VCaP (cell line): ENCODE data around the gene FANCI.

ENCODE experiments used
- H3K27ac ChIP-seq: fragments of 450-650 bp; 2 replicates; pipeline ENCODE4 v1.5.1; 2017
- CTCF ChIP-seq: fragments of 450-650 bp; conservative IDR thresholded peaks from 2 replicates; pipeline ENCODE4 v1.5.1; 2017; ENCODE audit warnings: mild to moderate bottlenecking, moderate library complexity

Gene FANCI

DNA sequence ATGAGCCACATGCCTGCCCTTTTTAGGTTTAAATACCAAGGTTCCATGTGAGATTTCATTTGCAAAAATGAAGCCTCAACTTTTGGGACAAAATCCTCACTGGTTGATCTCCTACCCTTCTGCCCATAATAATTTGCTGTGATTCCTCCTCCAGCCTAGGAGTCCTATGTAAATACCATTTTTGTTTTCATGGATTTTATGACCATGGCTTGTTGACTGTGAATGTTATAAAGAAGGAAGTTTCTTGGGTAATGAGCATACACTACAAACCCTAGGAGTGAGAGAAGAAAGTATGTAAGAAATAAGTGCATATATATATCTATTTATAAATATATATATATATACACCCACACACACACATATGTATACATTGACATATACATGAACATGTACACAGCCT lies 35.5 kb upstream of the FANCI start:
- no peak for TF ChIP-seq CTCF
- H3K27ac ChIP-seq: peak overlapping the region; percentile 48

DNA sequence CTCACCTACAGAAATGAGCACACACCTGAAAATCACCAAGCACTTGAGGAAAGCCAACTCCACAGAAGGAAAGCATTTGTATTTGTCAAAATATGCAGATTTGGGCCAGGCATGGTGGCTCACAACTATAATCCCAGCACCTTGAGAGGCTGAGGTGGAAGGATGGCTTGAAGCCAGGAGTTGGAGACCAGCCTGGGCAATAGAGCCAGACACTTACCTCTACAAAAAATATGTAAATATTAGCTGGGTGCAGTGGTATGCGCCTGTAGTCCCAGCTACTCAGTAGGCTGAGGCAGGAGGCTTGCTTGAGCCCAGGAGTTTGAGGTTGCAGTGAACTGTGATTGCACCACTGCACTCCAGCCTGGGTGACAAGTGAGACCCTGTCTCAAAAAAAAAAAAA lies 34.7 kb upstream of the FANCI start:
- TF ChIP-seq CTCF: no peak
- peak overlapping the region; percentile 48; the same call in 1 of the 2 replicates for H3K27ac ChIP-seq

GRCh38 chr15:89211678-89212170 lies 32.1 kb upstream of the FANCI start:
- TF ChIP-seq CTCF: no peak
- H3K27ac ChIP-seq: no peak overlapping the region

DNA sequence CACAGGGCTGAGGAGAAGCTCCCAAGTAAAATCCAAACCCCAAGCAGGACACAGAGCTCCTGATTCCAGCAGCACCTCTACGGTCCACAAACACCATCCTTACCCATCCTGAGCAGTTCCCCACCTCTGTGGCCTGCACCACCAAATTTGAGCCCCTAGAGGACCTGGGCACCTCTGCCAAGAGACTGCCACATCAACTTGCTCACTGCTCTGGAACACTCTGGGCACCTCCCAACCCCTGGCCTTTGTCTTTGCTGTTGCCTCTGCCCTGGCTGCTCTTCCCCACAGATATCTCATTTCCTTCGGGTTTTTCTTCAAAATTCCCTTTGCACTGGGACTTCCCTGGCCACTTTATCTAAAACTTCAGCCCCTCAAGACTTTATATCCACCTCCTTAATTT lies 28.2 kb upstream of the FANCI start:
- TF ChIP-seq CTCF: no peak
- no peak overlapping the region for H3K27ac ChIP-seq

DNA sequence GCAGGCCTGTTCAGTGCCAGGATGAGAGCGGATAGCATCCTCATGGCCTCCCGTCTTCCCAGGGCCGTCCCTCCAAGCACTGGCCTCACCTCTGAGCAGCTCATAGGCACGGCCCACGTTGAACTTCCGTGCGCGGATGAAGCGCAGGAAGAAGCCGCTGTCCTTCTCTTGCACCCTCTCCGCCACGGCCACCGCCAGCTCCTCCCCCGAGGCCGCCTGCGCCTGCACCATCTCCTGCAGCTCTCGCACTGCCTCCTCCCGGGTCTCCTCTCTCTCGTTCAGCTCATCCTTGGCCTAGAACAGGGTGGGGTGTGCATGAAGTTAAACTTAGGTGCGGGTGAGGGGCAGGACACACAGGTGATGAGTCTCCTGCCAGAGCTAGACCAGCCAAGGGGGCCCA lies 26.7 kb upstream of the FANCI start:
- no peak overlapping the region for H3K27ac ChIP-seq
- TF ChIP-seq CTCF: no peak

DNA sequence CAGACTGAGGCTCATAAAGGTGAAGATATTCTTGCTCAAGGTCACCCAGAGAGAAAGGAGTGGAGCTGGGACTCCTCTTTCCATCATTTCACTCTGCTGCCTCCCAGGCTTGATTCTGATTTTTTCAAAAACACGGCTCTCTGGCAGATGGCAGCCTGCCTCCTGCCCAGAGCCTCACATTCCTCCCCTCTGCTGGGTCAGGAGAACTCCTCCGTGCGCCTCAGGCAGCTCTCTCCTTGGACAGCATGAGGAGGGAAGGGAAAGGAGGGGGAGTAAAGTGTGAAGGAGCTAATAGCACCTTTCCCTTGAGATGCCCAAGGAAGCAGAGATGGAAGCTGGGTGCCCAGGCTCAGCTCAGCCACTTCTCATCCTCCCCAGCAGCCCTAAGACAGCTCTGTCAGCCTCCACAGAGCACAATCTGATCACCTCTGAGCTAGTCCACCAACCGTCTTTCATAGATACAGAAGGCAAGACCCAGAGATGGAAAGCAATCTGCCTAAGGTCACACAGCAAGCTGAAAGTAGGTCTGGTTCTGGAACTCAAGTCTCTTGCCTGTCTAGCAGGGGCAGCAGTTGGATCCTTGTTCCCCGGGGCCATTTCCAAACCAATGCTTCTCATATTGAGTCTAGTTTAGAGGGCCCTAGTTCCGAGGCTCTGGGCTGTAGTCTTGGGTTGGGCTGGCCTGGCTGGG lies 25.9 kb upstream of the FANCI start:
- TF ChIP-seq CTCF: no peak
- H3K27ac ChIP-seq: no peak overlapping the region

GRCh38 chr15:89218531-89218930 lies 25.2 kb upstream of the FANCI start:
- no peak for TF ChIP-seq CTCF
- H3K27ac ChIP-seq: no peak overlapping the region
